Breast epithelium (tissue), 3 donors: Measurements from ENCODE around the gene KYNU.

Experiments used
- CTCF ChIP-seq, 3 donors: fragments of 450-650 bp; IDR thresholded peaks; one replicate each; pipeline ENCODE4 v1.5.1; 2016 to 2017; ENCODE audit warnings: antibody characterized with exemption in 3 of 3, mild to moderate bottlenecking in 3 of 3, moderate library complexity in 3 of 3
- POLR2AphosphoS5 ChIP-seq, 3 donors: sonication (generic); formaldehyde crosslinking; IDR thresholded peaks; one replicate each; pipeline ENCODE4 v1.6.1; 2017; ENCODE audit warnings: antibody characterized with exemption in 3 of 3

- no peak for TF ChIP-seq POLR2AphosphoS5 (IDR thresholded peaks at IDR 0.05)
- no peak for TF ChIP-seq CTCF (IDR thresholded peaks at IDR 0.05)
These were observed 190.6 kb downstream of the KYNU start for GRCh38 chr2:143068094-143068493.
